Hepatocyte (in vitro differentiated cells): Measurements from ENCODE around the gene SEC24D. TPM values are rescaled to one million over a fixed set of nuclear protein-coding genes. Genes with fewer than 3 reads are reported as not detected.

ENCODE experiments used
- DNase-seq: peaks from one replicate; pipeline ENCODE4 v3.0.0-alpha.2; 2016; ENCODE audit warnings: low spot score
- H2AFZ ChIP-seq: fragments of 200-600 bp; sonication (generic); 2 replicates; pipeline ENCODE4 v1.6.0; 2016; ENCODE audit warnings: antibody characterized with exemption, mild to moderate bottlenecking
- H3K27ac ChIP-seq: fragments of 200-600 bp; sonication (generic); 2 replicates; pipeline ENCODE4 v1.5.1; 2016; ENCODE audit warnings: mild to moderate bottlenecking
- H3K27me3 ChIP-seq: fragments of 200-600 bp; sonication (generic); 2 replicates; pipeline ENCODE4 v1.6.1; 2016
- H3K36me3 ChIP-seq: fragments of 200-600 bp; sonication (generic); replicated peaks from 2 replicates; pipeline ENCODE4 v1.5.1; 2016; ENCODE audit warnings: low read depth; ENCODE audit not compliant: insufficient read depth
- H3K4me1 ChIP-seq: fragments of 200-600 bp; sonication (generic); 2 replicates; pipeline ENCODE4 v1.5.1; 2016; ENCODE audit warnings: mild to moderate bottlenecking, moderate library complexity; ENCODE audit not compliant: insufficient read depth
- H3K4me2 ChIP-seq: fragments of 200-600 bp; sonication (generic); 2 replicates; pipeline ENCODE4 v1.6.0; 2016
- H3K4me3 ChIP-seq: fragments of 200-600 bp; sonication (generic); 2 replicates; pipeline ENCODE4 v1.5.1; 2016; ENCODE audit warnings: mild to moderate bottlenecking
- H3K79me2 ChIP-seq: fragments of 200-600 bp; sonication (generic); 2 replicates; pipeline ENCODE4 v1.6.0; 2017; ENCODE audit warnings: mild to moderate bottlenecking
- H3K9me2 ChIP-seq: fragments of 200-600 bp; sonication (generic); replicated peaks from 2 replicates; pipeline ENCODE4 v1.6.0; 2017; ENCODE audit warnings: mild to moderate bottlenecking; ENCODE audit not compliant: insufficient read depth
- H3K9me3 ChIP-seq: fragments of 200-600 bp; sonication (generic); 2 replicates; pipeline ENCODE4 v1.5.1; 2016; ENCODE audit warnings: low read depth, mild to moderate bottlenecking
- H4K20me1 ChIP-seq: fragments of 200-600 bp; sonication (generic); 2 replicates; pipeline ENCODE4 v1.6.0; 2016; ENCODE audit warnings: mild to moderate bottlenecking; ENCODE audit not compliant: insufficient read depth, poor library complexity, severe bottlenecking
- CTCF ChIP-seq: fragments of 200-600 bp; sonication (generic); IDR thresholded peaks from 2 replicates; pipeline ENCODE4 v1.5.1; 2016; ENCODE audit warnings: antibody characterized with exemption, mild to moderate bottlenecking; ENCODE audit not compliant: poor library complexity
- EZH2 ChIP-seq: fragments of 200-600 bp; sonication (generic); IDR thresholded peaks from 2 replicates; pipeline ENCODE4 v1.6.1; 2016; ENCODE audit warnings: antibody characterized with exemption, mild to moderate bottlenecking, borderline replicate concordance
- EZH2phosphoT487 ChIP-seq: fragments of 200-600 bp; sonication (generic); IDR thresholded peaks from one replicate; pipeline ENCODE4 v1.6.1; 2018; ENCODE audit warnings: antibody characterized with exemption, mild to moderate bottlenecking, low read depth, moderate library complexity; ENCODE audit not compliant: unreplicated experiment, severe bottlenecking
- WGBS: methylation state at CpG from one replicate; pipeline ENCODE4 v1.1.6; 2016; ENCODE audit warnings: low lambda C conversion rate; ENCODE audit errors: missing lambda C conversion rate; 5-methylcytosine and 5-hydroxymethylcytosine counted together
- polyA plus RNA-seq: library from polyadenylated mRNA; unstranded; fragments of >200 nt; fragmentation: Nextera tagmentation; extraction: Ambion mirVana; gene quantifications from 2 replicates; pipeline ENCODE4 v1.2.1, GENCODE V29; 2016
- total RNA-seq: library from RNA; depleted of rRNA; stranded (reverse); fragments of >200 nt; gene quantifications from 2 replicates; pipeline ENCODE4 v1.2.3, GENCODE V29; 2014

Gene SEC24D
- total and polyA plus RNA-seq, 2 experiments from 2014 or later, result 81.9 to 97.4 TPM

GRCh38 chr4:118857760-118858159 is 21.8 kb upstream of the SEC24D start:
- DNase-seq, result no peak
- Histone ChIP-seq H2AFZ (no peak overlapping the region), H3K27me3 (no peaks in the 10 kb centered on the region), H3K9me3 (no peaks in the 10 kb centered on the region), H3K27ac (no peak overlapping the region), H3K9me2 (no peaks in the 10 kb centered on the region), H4K20me1 (no peaks in the 10 kb centered on the region), H3K4me3 (no peak overlapping the region), H3K4me1 (no peaks in the 10 kb centered on the region), H3K4me2 (no peak overlapping the region), H3K36me3 (no peaks in the 10 kb centered on the region), H3K79me2 (no peaks in the 10 kb centered on the region)
- TF ChIP-seq EZH2phosphoT487 (no peak), CTCF (no peak), EZH2 (no peak)
- WGBS, result 74% methylated on average over 2 of the region's 2 CpGs

GRCh38 chr4:118850488-118851173 is 14.7 kb upstream of the SEC24D start:
- WGBS, result 29% methylated on average over 8 of the region's 8 CpGs
- Histone ChIP-seq H3K9me2 (no peaks in the 10 kb centered on the region), H3K4me2 (peak overlapping the region; percentile 74), H4K20me1 (no peaks in the 10 kb centered on the region), H2AFZ (peak overlapping the region; percentile 86), H3K79me2 (no peaks in the 10 kb centered on the region), H3K27me3 (no peaks in the 10 kb centered on the region), H3K4me1 (no peaks in the 10 kb centered on the region), H3K4me3 (peak overlapping the region; percentile 18), H3K9me3 (no peaks in the 10 kb centered on the region), H3K36me3 (no peaks in the 10 kb centered on the region), H3K27ac (peak overlapping the region; percentile 49)
- TF ChIP-seq EZH2 (no peak), EZH2phosphoT487 (no peak), CTCF (no peak)
- DNase-seq, result peak; percentile 36

- peak overlapping the region; percentile 18 for H3K4me3 ChIP-seq
Observed at GRCh38 chr4:118849867-118850487, 14.1 kb upstream of the SEC24D start.

More at GRCh38 chr4:118849867-118850487, 14.1 kb upstream of the SEC24D start:
- Histone ChIP-seq H3K27ac (no peak overlapping the region), H3K4me2 (peak overlapping the region; percentile 74), H2AFZ (peak overlapping the region; percentile 86), H3K79me2 (no peaks in the 10 kb centered on the region), H3K9me2 (no peaks in the 10 kb centered on the region), H3K9me3 (no peaks in the 10 kb centered on the region), H3K36me3 (no peaks in the 10 kb centered on the region), H3K27me3 (no peaks in the 10 kb centered on the region), H4K20me1 (no peaks in the 10 kb centered on the region), H3K4me1 (no peaks in the 10 kb centered on the region)
- DNase-seq, result no peak
- WGBS, result 72% methylated on average over 2 of the region's 2 CpGs
- no peak for TF ChIP-seq EZH2
- TF ChIP-seq CTCF, result no peak
- no peak for TF ChIP-seq EZH2phosphoT487
